DND-41 (cell line): ENCODE measurements around the gene AK1.

Source experiments
- ATAC-seq: fragments of 200-7000 bp; cut with Tn5 transposase; 3 replicates; pipeline ENCODE4 v1.9.1; 2021; ENCODE audit warnings: low read depth; ENCODE audit not compliant: insufficient read depth
- DNase-seq: peaks from one replicate; pipeline ENCODE4 v3.0.0-alpha.2; 2020
- H2AFZ ChIP-seq: 2 replicates; pipeline ENCODE4 v1.6.0; 2012; ENCODE audit warnings: low read depth, low read length
- H3K27ac ChIP-seq: 2 replicates; pipeline ENCODE4 v1.5.1; 2012; ENCODE audit warnings: low read length, inconsistent platforms
- H3K27me3 ChIP-seq: fragments of 200-600 bp; sonication (generic); 2 replicates; pipeline ENCODE4 v1.6.0; 2012; ENCODE audit warnings: low read length, mild to moderate bottlenecking, inconsistent platforms; ENCODE audit not compliant: insufficient read depth, poor library complexity
- H3K36me3 ChIP-seq: 2 replicates; pipeline ENCODE4 v1.5.1; 2012; ENCODE audit warnings: low read length, inconsistent platforms; ENCODE audit not compliant: insufficient read depth
- H3K4me1 ChIP-seq: 2 replicates; pipeline ENCODE4 v1.5.1; 2012; ENCODE audit warnings: mild to moderate bottlenecking, low read length; ENCODE audit not compliant: insufficient read depth
- H3K4me2 ChIP-seq: 2 replicates; pipeline ENCODE4 v1.6.0; 2012; ENCODE audit warnings: mild to moderate bottlenecking, moderate library complexity, low read length, inconsistent platforms; ENCODE audit not compliant: insufficient read depth
- H3K4me3 ChIP-seq, 2 experiments: fragments of 200-600 bp in 1 of 2; shearing (Covaris generic) in 1 of 2; 2 replicates each; pipeline ENCODE4 v1.5.1; 2012 to 2016; ENCODE audit warnings: inconsistent platforms in 2 of 2, low read length in 2 of 2, mild to moderate bottlenecking in 2 of 2, low read depth in 1 of 2, moderate library complexity in 1 of 2
- H3K79me2 ChIP-seq: 2 replicates; pipeline ENCODE4 v1.6.0; 2012; ENCODE audit warnings: low read length, inconsistent platforms; ENCODE audit not compliant: insufficient read depth
- H3K9ac ChIP-seq: 2 replicates; pipeline ENCODE4 v1.6.0; 2012; ENCODE audit warnings: low read depth, mild to moderate bottlenecking, inconsistent platforms, low read length, moderate library complexity
- H3K9me3 ChIP-seq: 2 replicates; pipeline ENCODE4 v1.5.1; 2012; ENCODE audit warnings: low read length, moderate library complexity, mild to moderate bottlenecking, inconsistent platforms; ENCODE audit not compliant: insufficient read depth, severe bottlenecking
- H4K20me1 ChIP-seq: 2 replicates; pipeline ENCODE4 v1.6.0; 2012; ENCODE audit warnings: low read length; ENCODE audit not compliant: insufficient read depth
- EZH2 ChIP-seq: IDR thresholded peaks from 3 replicates; pipeline ENCODE4 v1.6.1; 2012; ENCODE audit warnings: borderline replicate concordance, low read depth, mild to moderate bottlenecking, moderate library complexity, low read length, inconsistent platforms; ENCODE audit not compliant: severe bottlenecking
- TF ChIP-seq, protein P1 (sequence below): IDR thresholded peaks from 2 replicates; pipeline ENCODE4 v1.5.1; 2012; ENCODE audit warnings: borderline replicate concordance, low read length, moderate library complexity, mild to moderate bottlenecking; ENCODE audit not compliant: poor library complexity, severe bottlenecking; ENCODE audit errors: extremely low read depth

AK1 gene

DNA sequence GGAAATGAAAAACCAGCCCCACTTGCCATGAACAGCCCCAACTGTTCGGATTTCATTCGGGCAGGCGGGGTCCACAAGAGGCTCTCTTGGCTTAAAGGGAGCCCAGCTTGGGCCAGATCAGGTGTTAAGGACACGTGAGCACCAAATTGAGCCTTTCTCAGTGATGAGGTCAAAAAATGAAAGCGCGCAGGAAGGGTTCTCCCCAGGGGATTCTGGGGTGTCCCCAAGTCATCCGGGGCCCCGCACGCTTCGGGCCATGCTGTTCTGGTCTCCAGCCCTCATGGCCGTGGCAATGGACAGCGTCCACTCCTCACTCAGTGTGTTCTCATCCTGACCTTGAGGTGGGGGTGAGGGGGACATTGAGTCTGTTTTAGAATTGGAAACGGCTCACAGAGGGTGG lies 10.9 kb downstream of the AK1 start:
- H3K4me3 ChIP-seq = no peak overlapping the region
- H2AFZ ChIP-seq = no peak overlapping the region
- H3K9ac ChIP-seq = no peak overlapping the region
- no peaks in the 10 kb centered on the region for H3K27me3 ChIP-seq
- DNase-seq (no peak), ATAC-seq (no peak)
- H3K9me3 ChIP-seq = no peaks in the 10 kb centered on the region
- no peaks in the 10 kb centered on the region; the same call in 1 of the 2 replicates for H4K20me1 ChIP-seq
- no peak overlapping the region for H3K4me2 ChIP-seq
- H3K79me2 ChIP-seq = no peaks in the 10 kb centered on the region
- peaks cover 14% of the 10 kb centered on the region for H3K4me1 ChIP-seq
- H3K27ac ChIP-seq = no peak overlapping the region
- no peaks in the 10 kb centered on the region for H3K36me3 ChIP-seq
- TF ChIP-seq EZH2 = no peak
- TF ChIP-seq, protein P1, sequence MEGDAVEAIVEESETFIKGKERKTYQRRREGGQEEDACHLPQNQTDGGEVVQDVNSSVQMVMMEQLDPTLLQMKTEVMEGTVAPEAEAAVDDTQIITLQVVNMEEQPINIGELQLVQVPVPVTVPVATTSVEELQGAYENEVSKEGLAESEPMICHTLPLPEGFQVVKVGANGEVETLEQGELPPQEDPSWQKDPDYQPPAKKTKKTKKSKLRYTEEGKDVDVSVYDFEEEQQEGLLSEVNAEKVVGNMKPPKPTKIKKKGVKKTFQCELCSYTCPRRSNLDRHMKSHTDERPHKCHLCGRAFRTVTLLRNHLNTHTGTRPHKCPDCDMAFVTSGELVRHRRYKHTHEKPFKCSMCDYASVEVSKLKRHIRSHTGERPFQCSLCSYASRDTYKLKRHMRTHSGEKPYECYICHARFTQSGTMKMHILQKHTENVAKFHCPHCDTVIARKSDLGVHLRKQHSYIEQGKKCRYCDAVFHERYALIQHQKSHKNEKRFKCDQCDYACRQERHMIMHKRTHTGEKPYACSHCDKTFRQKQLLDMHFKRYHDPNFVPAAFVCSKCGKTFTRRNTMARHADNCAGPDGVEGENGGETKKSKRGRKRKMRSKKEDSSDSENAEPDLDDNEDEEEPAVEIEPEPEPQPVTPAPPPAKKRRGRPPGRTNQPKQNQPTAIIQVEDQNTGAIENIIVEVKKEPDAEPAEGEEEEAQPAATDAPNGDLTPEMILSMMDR = no peak

DNA sequence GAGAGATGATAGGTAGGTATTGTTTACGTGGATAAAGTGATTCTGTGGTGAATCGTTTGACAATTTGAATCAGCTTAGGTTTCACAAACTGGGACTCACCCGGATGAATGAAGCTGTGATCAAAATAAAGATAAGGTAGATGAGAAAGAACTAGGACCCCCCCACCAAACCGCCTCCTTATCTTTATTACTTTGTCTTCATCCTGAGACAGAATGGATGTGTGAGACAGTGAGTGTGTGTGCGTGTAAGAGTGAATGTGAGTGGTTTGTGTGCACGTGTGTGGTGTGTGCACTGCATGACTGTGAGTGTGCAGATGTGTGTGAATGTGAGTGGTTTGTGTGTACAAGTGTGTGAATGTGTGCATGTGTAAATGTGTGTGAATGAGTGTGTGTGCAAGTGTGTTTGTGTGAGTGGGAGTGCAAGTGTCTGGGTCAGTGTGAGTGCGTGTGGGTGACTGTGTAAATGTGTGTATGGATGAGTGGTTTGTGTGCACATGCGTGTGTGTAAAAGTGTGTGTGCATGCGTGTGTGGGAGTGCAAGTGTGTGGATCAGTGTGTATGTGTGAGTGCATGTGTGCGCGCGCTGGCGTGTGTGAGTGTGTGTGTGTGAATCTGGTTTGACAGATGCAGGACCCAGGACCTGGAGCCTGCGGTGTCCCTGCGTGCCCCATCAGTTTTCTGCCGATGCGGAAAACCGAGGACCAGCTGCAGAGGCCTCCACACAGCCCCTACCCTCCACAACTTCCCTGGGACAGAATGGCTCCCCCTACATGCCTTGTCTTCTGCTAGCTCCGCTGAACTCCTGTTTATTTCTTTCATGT lies 11.6 kb downstream of the AK1 start:
- peak; percentile 31; the same call in 1 of the 3 replicates for ATAC-seq
- TF ChIP-seq, protein P1 = no peak
- TF ChIP-seq EZH2 = no peak
- no peak overlapping the region for H3K9ac ChIP-seq

DNA sequence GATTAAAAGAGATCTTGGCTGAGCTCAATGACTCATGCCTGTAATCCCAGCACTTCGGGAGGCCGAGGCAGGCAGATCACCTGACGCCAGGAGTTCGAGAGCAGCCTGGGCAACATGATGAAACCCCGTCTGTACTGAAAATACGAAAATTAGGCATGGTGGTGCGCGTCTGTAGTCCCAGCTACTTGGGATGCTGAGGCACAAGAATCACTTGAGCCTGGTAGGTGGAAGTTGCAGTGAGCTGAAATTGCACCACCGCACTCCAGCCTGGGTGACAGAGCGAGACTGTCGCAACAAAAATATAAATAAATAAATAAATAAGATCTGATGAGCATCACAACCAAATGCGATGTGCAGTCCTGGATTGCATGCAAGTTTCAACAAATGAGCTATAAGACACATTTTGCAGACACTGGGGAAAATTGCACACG lies 14.3 kb downstream of the AK1 start:
- H3K9me3 ChIP-seq = no peaks in the 10 kb centered on the region

More for the DNA sequence above, 11.6 kb downstream of the AK1 start:
- peaks cover 17% of the 10 kb centered on the region for H3K4me1 ChIP-seq
- H2AFZ ChIP-seq = no peak overlapping the region
- H4K20me1 ChIP-seq = no peaks in the 10 kb centered on the region; the same call in 1 of the 2 replicates
- H3K36me3 ChIP-seq = no peaks in the 10 kb centered on the region
- no peak overlapping the region for H3K27ac ChIP-seq
- no peak overlapping the region for H3K4me2 ChIP-seq
- DNase-seq = peak; percentile 18
- H3K4me3 ChIP-seq = no peak overlapping the region
- no peaks in the 10 kb centered on the region for H3K27me3 ChIP-seq
- H3K9me3 ChIP-seq = no peaks in the 10 kb centered on the region
- H3K79me2 ChIP-seq = no peaks in the 10 kb centered on the region

More for the DNA sequence above, 14.3 kb downstream of the AK1 start:
- TF ChIP-seq EZH2 = no peak
- TF ChIP-seq, protein P1 = no peak
- ATAC-seq = no peak
- DNase-seq = no peak
- Histone ChIP-seq H3K79me2 (no peaks in the 10 kb centered on the region), H3K4me3 (no peak overlapping the region), H3K9ac (no peak overlapping the region), H2AFZ (no peak overlapping the region), H4K20me1 (no peaks in the 10 kb centered on the region), H3K4me1 (peaks cover 17% of the 10 kb centered on the region), H3K27ac (no peak overlapping the region), H3K36me3 (no peaks in the 10 kb centered on the region), H3K4me2 (no peak overlapping the region), H3K27me3 (no peaks in the 10 kb centered on the region)
